ENCODE data around the gene PPP1R3F.
"Not testable (repeated sequence)": the region's sequence is repeated elsewhere in the genome, so short reads cannot be mapped to it uniquely, and the experiment has no call there.

The PPP1R3F gene

DNA sequence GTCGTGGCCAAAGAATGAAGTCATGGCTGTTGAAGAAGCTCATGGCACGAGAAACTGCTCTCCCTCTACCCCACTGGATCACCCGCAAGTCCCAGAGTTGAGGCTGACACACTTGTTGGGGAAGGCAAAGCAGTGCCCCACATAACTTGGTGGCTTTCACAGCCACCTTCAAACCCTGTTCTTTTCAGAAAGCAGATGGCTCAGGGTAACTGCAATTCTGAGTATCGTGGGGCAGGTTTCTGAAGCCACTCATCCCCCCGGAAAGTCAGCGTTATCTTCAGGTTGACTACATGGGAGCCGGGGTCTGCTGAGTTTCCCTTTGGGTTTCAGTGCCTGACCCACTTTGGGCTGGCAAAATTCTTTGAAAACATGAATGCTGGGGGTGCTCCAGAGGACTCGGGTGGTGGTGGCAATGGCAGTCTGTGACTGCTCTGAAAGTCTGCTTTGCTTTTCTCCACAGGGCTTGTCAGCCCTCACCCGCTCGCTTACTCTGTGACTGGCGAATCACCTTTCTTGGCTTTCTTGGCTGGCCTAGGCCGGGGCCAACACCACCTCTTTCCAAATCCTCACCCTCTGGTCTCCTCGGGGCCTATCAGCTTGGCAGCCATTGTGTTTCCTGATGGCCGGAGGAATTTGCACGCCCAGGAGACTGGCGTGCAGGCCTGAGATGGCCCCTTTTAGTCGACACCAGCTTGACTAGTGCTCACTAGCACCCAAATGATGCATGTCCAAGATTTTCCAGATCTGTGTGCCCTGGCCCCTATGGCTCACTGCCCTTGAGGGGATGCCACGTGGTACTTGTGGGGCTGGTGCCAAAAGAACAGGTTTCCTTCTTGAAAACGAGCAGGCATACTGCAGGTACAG, 7.3 kb downstream of the PPP1R3F start:
- FAIRE-seq, result no peak

DNA sequence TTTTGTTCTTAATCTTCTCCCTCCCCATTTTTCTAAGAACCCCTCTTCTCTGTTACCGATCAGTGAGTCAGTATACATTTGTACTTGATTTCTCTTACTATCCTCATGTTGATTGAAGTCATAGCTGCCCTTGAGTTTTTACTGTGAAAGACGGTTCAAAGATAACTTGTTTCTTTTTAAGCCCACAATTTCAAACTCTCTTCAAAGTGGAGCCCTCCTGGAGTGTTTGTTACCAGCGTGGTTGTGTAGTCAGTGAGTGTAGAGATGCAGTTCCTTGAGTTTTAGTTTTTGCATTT, 7.9 kb downstream of the PPP1R3F start:
- FAIRE-seq, result no peak

DNA sequence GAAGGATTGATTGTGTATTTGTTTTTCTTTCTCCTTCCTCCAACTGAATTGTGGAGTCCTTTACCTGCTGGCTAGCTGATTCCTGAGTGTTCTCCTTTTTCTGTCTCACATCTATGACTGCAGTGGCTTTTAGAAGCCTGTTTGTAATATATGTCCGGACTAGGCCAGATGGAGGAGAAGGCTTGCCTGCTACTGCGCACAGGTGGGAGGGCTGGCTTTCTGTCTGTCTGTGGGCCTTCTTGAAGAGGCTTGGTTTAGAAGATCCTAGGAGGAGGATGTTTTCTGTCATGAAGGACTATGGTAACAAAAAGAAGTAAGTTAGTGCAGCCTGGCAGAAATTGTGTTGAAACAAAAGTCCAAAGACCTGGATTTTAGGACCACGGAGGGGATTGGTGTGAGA, 8.5 kb downstream of the PPP1R3F start:
- no peak for FAIRE-seq

DNA sequence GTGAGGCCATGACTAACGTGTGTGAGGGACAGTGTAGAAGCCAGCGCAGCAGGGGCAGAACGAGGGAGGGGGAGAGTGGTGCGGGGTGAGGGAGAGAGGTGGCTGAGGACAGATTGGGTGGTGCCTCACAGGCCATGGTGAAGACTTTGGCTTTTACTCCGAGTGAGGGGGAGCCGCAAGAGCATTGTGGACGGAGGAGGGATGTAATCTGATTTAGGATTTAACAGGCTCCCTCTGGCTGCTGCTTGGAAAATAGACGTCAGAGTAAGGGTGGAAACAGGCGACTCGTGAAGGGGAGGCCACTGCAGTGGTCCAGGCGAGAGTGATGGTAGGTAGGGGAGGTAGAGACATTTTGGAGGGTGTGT, 13.0 kb downstream of the PPP1R3F start:
- no peak for FAIRE-seq

DNA sequence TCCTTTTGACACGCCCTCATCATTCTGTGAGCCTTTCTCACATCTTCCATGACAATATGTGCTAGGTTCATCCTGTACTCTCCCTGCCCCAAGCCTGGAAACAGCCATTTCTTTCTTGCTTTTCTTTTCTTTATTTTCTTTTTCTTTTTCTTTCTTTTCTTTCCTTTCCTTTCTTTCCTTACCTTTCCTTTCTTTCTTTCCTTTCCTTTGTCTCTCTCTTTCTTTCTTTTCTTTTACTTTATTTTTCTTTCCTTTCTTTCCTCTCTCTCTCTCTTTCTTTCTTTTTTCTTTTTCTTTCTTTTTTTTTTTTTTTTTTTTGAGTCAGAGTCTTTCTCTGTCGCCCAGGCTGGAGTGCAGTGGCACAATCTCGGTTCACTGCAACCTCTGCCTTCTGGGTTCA, 14.6 kb downstream of the PPP1R3F start:
- FAIRE-seq, result no peak

DNA sequence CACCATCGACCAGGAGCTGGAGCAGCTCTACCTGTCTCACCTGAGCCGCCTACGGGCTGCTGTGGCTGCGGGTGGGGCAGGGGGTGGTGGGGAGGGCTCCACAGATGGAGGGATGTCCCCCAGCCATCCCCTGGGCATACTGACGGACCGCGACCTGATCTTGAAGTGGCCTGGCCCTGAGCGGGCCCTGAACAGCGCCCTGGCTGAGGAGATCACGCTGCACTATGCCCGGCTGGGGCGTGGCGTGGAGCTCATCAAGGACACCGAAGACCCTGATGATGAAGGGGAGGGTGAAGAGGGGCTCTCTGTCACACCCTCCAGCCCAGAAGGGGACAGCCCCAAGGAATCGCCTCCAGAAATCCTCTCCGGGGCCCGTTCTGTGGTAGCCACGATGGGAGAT, 16.5 kb downstream of the PPP1R3F start:
- FAIRE-seq, result no peak

DNA sequence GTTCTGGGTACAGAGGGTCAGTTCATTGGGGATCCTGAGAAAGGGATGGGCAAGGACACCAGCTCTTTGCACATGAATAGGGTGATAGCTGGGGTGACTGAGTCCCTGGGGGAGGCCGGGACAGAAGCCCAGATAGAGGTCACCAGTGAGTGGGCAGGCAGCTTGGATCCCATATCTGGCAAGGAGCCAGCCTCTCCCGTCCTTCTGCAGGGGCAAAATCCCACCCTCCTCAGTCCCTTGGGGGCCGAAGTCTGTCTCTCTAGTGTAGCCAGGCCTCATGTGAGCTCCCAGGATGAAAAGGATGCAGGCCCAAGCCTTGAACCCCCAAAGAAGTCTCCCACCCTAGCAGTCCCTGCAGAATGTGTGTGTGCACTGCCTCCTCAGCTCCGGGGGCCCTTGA, 17.0 kb downstream of the PPP1R3F start:
- FAIRE-seq, result no peak

DNA sequence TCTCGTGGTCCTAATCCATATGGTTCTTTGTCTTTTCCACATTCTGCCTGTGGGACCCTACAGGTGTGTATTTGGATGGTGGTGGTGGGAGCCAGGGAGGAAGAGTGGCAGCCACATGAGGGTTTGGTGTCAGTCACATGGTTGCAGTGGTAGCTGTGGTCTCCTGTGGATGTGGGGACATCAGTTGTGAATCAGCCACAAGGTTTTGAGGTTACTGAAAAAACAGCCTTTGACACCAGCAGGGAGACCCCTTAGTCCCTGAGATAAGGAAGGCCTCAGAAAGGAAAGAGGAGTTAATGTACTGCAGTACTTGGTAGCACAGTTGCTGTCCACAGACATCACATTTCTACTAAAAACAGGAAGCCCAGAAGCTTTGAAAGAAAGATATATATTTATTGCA, 18.1 kb downstream of the PPP1R3F start:
- no peak for FAIRE-seq

DNA sequence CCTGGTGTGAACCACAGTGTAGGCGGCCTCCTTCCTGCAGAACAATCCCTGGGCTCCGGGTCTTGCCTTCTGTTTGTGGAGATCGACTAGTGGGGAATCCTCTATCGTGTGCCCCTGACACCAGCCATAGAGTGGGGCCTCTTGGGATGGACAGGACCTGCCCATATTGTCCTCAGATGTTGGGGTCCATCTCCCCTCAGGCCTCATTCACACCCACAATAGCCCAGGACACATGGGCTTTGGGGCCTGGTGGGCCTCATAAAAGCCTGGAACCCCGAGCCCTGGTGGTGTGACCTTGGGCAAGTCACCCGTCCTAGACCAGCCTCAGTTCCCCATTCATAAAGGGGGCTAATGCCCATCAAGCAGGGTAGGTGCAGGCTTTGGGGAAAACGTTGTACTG, 20.6 kb downstream of the PPP1R3F start:
- FAIRE-seq, result no peak

DNA sequence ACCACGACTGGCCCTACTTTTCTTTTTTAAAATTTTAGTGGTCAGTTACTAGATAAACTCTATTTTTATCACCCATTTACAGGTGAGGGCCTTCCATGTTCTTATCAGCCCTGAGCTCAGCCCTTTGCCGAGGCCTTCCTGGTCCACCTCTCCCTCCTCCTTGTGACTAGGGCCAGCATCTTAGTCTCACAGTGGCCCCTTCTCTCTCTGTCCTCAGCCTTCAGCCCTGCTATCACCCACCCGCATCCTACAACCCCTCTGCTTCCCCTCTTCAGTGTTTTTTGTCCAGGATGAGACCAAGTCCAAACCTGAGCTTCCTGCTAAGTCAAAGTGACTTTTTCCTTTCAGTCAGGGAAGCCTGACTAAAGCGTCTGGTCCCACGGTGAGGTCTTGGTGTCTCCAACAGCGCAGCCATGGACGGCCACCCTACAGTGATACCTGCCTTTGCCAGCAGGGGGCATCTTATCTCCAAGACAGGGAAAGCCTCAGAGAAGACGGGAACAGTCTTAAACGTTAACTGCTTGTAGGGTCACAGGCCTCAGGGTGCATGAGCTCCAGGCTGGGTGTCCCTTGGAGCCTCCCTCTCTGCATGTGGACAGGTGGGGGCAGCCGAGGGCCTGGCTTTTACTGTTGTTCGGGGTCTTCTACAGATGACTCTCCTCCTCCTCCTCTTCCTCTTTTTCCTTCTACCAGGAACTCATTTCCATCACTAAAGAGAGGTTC, 22.2 kb downstream of the PPP1R3F start:
- FAIRE-seq, result no peak

DNA sequence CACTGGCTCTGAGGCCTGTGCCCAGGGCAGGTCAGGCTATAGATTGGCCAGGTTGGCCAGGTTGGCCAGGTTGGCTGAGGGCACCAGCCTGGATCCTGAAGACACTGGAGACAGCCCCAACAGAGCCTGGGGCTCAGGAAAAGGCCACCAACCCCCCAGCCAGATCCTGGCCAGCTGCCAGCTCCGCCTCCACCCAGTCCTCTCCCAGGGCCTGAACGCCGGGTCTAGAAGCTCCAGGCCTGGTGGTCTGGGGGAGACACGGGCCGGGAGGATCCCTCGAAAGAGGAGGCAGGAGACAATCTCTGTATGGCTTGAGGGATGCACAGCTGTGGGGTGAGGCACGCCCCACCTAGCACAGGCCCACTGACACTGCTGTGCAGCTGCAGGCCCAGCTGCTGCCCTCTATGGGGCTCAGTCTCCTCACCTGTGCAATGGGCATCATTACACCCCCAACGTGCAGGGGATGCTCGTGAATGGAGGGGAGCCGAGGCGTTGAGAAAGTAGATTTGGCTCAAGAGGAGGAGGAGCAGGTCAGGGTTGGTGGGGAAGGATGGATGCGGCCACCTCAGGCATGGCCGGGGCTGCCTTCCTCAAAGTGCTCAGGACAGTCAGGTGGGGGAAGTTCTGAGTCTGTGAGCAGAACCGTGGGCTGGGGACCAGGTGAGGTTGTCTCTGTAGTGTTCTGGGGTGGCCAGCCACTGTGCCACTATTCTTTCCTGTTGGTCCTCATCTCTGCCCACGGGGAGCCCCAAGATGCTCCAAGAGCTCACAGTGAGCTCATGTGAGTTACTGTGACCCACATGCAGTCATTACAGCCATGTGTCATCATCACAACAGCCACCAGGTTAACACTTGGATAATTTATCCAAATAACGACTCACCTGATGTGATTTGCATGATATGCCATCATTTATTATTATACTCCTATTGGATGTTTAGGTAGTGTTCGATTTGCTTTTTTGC, 23.1 kb downstream of the PPP1R3F start:
- FAIRE-seq, result no peak

DNA sequence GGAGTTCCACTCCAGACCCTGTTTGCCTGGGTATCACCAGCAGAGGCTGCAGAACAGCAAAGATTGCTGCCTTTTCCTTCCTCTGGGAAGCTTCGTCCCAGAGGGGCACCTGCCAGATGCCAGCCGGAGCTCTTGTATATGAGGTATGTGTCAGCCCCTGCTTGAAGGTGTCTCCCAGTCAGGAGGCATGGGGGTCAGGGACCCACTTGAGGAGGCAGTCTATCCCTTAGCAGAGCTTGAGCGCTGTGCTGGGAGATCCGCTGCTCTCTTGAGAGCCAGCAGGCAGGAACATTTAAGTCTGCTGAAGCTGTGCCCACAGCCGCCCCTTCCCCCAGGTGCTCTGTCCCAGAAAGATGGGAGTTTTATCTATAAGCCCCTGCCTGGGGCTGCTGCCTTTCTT, 29.7 kb downstream of the PPP1R3F start:
- FAIRE-seq, result not testable (repeated sequence)

DNA sequence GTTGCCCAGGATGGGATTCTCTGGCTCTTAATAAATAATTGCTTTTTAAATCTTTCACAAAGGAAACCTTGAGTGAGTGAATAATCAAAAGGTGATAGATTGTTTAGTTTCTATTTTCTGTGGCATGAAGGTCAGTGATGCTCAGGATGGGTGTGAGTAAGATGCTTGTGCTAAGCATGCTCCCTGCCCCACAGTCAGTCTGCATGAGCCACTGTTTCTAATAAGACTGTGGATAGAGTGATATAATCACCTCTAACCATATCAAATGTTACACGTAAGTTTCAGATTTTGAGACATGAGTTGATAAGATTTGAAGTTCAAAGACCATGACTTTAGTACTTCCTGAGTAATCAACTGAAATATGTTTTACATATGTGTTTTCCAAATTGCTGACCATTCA, 31.1 kb downstream of the PPP1R3F start:
- no peak for FAIRE-seq

DNA sequence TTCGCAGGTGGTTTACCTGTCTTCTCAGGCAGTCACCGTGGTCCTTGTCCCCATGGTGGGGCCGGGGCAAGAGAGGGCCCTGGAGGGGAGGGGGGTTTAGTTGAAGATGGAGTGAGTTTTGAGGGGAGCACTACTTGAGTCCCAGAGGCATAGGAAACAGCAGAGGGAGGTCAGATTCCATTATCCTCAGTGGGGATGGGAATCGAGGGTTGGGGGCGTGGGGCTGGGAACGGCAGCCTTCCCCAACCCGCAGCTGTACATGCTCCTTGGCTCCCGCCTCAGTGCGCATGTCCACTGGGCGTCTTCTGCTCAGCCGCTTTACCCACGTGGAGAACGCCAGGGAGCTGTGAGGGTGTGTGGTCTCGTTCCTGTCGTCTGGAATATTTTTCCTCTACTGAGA, 33.8 kb downstream of the PPP1R3F start, which contains the start of gene GAGE10:
GAGE10 (plus strand) TSS at position 301 of the 400 bp plus-strand sequence. CDS start 1,214 bp downstream, outside the sequence.
- FAIRE-seq, result no peak

DNA sequence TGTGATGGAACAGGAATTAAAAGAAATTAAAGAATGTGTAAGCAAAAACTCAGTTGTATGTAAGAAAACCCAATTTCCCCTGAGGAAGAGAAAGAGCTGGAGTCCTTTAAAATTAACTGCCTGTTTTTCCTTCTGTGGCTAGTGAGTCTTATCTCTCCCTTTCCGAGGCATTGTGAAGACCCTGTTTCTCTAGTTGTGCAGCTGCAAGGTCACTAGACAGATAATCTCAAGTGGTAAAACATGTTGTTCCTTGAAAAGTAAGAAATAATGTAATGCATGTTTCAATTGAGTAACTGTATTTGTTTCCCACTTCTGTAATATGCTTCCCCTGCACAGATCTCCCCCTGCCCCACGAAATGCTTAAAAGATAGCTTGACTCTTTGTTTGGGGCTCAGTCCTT, 38.2 kb downstream of the PPP1R3F start:
- FAIRE-seq, result not testable (repeated sequence)

DNA sequence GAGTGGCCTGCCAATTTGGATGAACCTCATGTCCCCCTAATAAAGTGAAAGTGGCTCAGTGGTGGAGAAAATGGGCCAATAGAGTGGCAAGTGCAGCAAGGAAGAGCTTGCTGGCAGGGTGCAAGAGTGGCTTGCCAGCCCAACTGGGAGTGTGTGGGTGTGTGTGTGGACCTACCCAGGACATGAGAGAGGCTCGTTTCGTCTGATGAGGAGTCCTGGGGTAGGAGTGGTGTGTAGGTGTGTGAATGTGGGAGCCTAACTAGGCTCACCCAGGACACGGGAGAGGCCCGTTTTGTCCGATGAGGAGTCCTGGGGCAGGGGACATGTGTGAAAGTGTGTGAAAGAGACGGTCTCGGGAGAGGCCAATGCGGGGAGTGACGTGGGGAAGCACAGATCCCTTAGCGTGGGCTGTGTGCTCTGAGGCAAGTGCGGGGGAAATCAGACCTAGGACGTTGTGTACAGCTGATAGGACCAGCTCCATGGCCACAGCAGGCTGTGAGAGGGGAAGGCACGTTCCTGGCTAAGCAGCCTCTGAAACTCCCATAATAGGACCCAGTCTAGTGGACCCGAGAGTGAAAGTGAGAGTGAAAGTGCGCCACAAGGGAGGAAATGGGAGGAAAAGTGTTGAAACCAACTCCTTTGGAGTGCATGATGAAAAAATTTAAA, 39.1 kb downstream of the PPP1R3F start:
- no peak for FAIRE-seq

DNA sequence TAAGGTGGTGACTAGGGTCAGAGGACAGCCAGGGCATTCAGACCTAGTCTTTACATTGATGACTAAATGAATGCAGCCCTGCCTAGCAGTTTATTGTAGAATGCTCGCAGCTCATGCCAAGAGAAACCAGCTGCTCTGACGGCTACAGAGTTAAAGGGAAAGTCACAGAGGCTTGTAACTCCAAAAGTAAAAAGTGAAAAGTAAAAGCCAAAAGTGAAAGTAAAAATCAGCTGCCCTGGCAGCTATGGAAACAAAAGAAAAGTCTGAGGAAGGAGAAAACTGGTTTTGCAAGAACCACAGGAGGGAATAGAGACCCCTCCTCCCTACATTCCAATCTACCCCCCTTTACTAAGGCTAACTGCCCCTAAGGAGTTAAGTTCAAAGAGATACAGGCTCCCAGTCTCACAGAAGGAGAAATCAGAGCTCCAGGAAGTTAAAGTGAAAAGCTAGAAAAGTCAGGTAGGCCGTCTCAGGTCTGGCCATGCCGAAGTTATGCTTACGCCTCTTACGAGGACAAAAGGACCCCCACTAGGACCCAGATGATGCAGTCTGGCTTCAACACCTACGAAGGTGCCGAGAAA, 39.9 kb downstream of the PPP1R3F start:
- FAIRE-seq, result peak; percentile 83

DNA sequence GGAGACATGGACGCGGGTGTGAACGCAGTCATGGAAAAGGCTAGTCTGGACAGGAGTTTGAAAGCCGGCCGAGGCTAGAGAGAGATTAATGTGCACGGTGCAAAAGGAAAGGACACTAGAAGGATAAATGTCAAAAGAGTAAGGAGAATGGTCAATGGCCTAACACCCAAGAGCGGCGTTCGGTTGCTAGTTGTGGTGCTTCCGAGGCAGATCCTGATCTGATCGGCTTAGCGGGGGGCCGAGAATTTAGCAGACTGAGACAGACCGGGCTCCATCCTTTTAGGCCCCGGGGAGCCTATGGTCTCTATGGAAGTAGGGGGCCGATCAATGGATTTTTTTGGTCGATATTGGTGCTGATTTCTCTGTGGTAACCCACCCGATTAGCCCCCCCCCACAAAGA, 40.8 kb downstream of the PPP1R3F start:
- no peak for FAIRE-seq

DNA sequence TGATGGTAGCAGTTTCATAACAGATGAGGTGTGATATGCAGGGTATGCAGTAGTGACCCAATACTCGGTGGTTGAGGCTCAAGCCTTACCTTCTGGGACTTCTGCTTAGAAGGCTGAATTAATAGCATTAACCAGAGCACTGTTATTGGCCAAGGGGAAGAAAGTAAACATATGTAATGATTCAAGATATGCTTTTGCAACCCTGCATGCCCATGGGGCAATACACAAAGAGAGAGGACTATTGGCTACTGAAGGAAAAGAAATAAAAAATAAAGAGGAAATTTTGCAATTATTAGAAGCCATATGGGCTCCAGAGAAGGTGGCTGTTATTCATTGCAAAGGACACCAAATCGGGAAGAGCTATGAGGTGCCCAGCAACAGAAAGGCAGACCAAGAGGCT, 42.6 kb downstream of the PPP1R3F start:
- no peak for FAIRE-seq

DNA sequence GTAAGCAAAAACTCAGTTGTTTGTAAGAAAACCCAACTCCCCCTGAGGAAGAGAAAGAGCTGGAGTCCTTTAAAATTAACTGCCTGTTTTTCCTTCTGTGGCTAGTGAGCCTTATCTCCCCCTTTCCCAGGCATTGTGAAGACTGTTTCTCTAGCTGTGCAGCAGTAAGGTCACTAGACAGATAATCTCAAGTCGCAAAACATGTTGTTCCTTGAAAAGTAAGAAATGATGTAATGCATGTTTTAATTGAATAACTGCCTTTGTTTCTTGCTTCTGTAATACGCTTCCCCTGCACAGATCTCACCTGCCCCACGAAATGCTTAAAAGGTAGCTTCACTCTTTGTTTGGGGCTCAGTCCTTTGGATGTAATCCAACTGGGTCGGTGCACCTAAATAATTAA, 46.5 kb downstream of the PPP1R3F start:
- no peak for FAIRE-seq

DNA sequence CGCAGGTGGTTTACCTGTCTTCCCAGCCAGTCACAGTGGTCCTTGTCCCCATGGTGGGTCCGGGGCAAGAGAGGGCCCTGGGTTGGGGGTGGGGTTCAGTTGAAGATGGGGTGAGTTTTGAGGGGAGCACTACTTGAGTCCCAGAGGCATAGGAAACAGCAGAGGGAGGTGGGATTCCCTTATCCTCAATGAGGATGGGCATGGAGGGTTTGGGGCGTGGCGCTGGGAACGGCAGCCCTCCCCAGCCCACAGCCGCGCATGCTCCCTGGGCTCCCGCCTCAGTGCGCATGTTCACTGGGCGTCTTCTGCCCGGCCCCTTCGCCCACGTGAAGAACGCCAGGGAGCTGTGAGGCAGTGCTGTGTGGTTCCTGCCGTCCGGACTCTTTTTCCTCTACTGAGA, 52.1 kb downstream of the PPP1R3F start, which contains the start of gene GAGE12J:
GAGE12J (plus strand) TSS at position 301 of the 400 bp plus-strand sequence. CDS start 1,157 bp downstream, outside the sequence.
- not testable (repeated sequence) for FAIRE-seq

DNA sequence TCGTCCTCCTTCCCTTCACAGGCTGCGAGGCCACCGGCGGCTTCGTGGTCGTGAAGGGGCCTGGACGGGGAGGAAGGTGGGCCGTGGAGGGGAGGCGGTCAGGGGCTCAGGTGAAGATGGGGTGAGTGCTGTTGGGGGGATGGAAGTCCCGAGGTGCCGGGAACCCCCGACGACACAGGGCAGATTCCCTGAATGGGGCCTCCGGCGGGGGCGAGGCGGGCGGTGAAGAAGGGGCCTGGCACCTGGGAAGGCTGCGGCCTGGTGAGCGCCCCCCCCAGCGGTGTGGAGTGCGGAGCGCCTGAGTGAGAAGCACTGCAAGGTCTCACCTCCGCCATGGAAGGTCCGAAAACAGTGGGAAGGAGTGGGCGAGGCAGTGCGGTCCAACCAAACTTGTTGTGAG, 52.7 kb downstream of the PPP1R3F start:
- not testable (repeated sequence) for FAIRE-seq
